Heart left ventricle (tissue), 16 donors: ENCODE measurements around the gene STH. TPM values are rescaled to one million over a fixed set of nuclear protein-coding genes. Genes with fewer than 3 reads are reported as not detected.

Experiments
- ATAC-seq, 4 donors: fragments of 200-7000 bp; cut with Tn5 transposase; one replicate each; pipeline ENCODE4 v1.9.1; 2020 to 2022; ENCODE audit warnings: moderate library complexity in 4 of 4, mild to moderate bottlenecking in 3 of 4, moderate number of reproducible peaks in 1 of 4
- DNase-seq, 5 donors: peaks; one replicate each; pipeline ENCODE4 v3.0.0-alpha.2; 2020
- H3K27ac ChIP-seq, 12 donors: fragments of 200-600 bp; sonication (generic) in 4 of 12; one replicate each; pipeline versions ENCODE4 v1.5.0 to v1.8.0; 2016 to 2022; ENCODE audit warnings: mild to moderate bottlenecking in 2 of 12
- H3K27me3 ChIP-seq, 9 donors: fragments of 200-600 bp; sonication (generic) in 2 of 9; one replicate each; pipeline versions ENCODE4 v1.5.1 to v1.8.0; 2016 to 2022; ENCODE audit warnings: mild to moderate bottlenecking in 3 of 9
- H3K36me3 ChIP-seq, 9 donors: fragments of 200-600 bp; sonication (generic) in 2 of 9; one replicate each; pipeline versions ENCODE4 v1.5.0 to v1.8.0; 2018 to 2022; ENCODE audit warnings: mild to moderate bottlenecking in 2 of 9
- H3K4me1 ChIP-seq, 12 donors: fragments of 200-600 bp; sonication (generic) in 4 of 12; one replicate each; pipeline versions ENCODE4 v1.5.0 to v1.8.0; 2016 to 2022; ENCODE audit warnings: mild to moderate bottlenecking in 3 of 12
- H3K4me3 ChIP-seq, 12 donors: fragments of 200-600 bp; sonication (generic) in 4 of 12; one replicate each; pipeline versions ENCODE4 v1.5.0 to v1.8.0; 2017 to 2022; ENCODE audit warnings: mild to moderate bottlenecking in 9 of 12, moderate library complexity in 4 of 12
- H3K9me3 ChIP-seq, 12 donors: fragments of 200-600 bp; sonication (generic) in 4 of 12; one replicate each; pipeline versions ENCODE4 v1.5.0 to v1.8.0; 2016 to 2022; ENCODE audit warnings: mild to moderate bottlenecking in 1 of 12
- POLR2A ChIP-seq, 2 donors: fragments of 450-650 bp; IDR thresholded peaks; one replicate each; pipeline ENCODE4 v1.6.1; 2017; ENCODE audit warnings: antibody characterized with exemption in 2 of 2, mild to moderate bottlenecking in 2 of 2, moderate library complexity in 2 of 2
- WGBS, 4 donors: extraction: QIAGEN DNeasy Blood & Tissue Kit in 2 of 4; methylation state at CpG; one replicate each; pipeline versions ENCODE4 v1.1.5 to v1.1.7; 2013 to 2018; 5-methylcytosine and 5-hydroxymethylcytosine counted together
- intact Hi-C, 10 donors: fragments of 100-400 bp; cut with DNase I; formaldehyde crosslinking; loops; one replicate each; pipeline versions ENCODE4 v1.11.1 to v1.14.2; 2022
- polyA plus RNA-seq, 2 donors: library from polyadenylated mRNA; stranded (reverse); fragments of 200-250 nt; gene quantifications; one replicate each; pipeline ENCODE4 v1.2.3, GENCODE V29; 2013
- total RNA-seq, 9 donors: library from RNA; depleted of rRNA in 2 of 9; stranded (reverse); fragments of >200 nt in 2 of 9; fragmentation: NEBNext Ultra II Directional in 3 of 9; extraction: Animal tissue kit (Norgen Biotek cat#: 25700) in 3 of 9; gene quantifications; one replicate each; pipeline versions ENCODE4 v1.1.0 to v1.2.4, GENCODE V29; 2016 to 2023
- TF ChIP-seq, protein P1 (sequence below), 12 donors: fragments of 200-600 bp; sonication (generic) in 4 of 12; IDR thresholded peaks; one replicate each; pipeline versions ENCODE4 v1.5.0 to v1.8.0; 2018 to 2022; ENCODE audit warnings: antibody characterized with exemption in 12 of 12, mild to moderate bottlenecking in 5 of 12
- donor health status: ischemic (EF 13 %, LVEDD 7.1; RV severe dilation, severe dysfunction).
- donor health status: healthy with polysubstance abuse.
- donor health status: DM: no; HTN: yes; CAD: no.
- donor health status: DM: no; HTN: no; CAD: no.
- donor health status: ischemic (EF 25% LVEDD 6.9; RV normal size, moderate dysfunction).
- donor health status: ischemic (EF 25% LVEDD 5.7; RV mildly dilated, moderate dysfunction).
- donor health status: healthy.
- donor health status: DM: yes; HTN: yes; CAD: no.
- donor health status: ischemic (EF 35%, LVEDD 5.7; RV mildly dilated, moderate dysfunction).
- donor health status: nonischemic (EF 11% LVEDD 7.7; RV severe dilation, severe dysfunction).
- donor health status: DM: yes; HTN: yes; CAD: no.
- donor health status: PGD.
- donor health status: ischemic (EF 29% LVEDD 5.4; RV normal size, mild dysfunction).
- donor health status: nonischemic (EF 23%, LVEDD 6.1; RV moderate dilation, normal function).

STH gene
- total and polyA plus RNA-seq, 11 donors, result 0.56 to 1.6 TPM; not detected in 9

DNA sequence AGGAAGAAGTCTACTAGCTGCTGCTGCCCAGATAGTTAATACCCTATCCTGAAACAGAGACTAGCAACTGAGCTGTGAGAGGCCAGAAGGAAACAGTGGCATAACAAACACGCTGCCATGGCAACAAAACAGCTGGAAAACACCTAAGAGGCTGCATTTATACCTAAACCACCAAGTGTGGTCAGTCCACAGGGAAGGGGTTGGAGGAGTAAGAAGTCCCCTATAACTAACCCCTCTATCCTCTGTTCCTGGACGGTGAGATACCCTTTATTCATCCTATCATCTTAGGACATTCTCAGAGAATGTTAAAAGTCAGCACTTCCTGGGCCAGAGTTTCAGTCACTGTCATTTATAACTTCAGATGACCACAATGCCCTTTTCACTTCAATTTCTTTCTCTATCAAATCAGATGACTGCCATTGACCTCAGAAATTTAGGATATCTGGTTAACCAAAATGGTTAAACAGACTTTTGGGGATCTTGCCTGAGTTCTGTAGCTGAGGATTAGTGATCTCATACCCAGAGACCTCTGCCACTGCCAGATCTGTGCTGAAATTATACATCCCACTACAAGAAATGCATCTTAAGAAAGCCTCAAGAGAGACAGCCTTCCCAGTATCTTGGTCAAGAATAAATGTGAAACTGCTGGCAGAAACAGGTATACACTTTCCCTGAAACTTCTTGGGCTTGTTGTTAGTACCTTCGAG is 36.2 kb downstream of the STH start:
- Histone ChIP-seq H3K9me3 (no peaks in the 10 kb centered on the region), H3K27me3 (no peaks in the 10 kb centered on the region), H3K36me3 (peaks cover 0 to 100% (median 97%) of the 10 kb centered on the region in 9 donors), H3K4me1 (peaks cover 0 to 22% (median 4%) of the 10 kb centered on the region in 12 donors), H3K4me3 (no peak overlapping the region), H3K27ac (no peak overlapping the region)
- no peak for ATAC-seq
- no peak for DNase-seq
- intact Hi-C loops, result loop anchor here in 1 of 10 donors (10.0 kb wide), 1 partner anchor 60 kb away; no protein-coding TSS in a partner anchor
- no peak for TF ChIP-seq POLR2A (IDR thresholded peaks at IDR 0.05)
- TF ChIP-seq, protein P1, sequence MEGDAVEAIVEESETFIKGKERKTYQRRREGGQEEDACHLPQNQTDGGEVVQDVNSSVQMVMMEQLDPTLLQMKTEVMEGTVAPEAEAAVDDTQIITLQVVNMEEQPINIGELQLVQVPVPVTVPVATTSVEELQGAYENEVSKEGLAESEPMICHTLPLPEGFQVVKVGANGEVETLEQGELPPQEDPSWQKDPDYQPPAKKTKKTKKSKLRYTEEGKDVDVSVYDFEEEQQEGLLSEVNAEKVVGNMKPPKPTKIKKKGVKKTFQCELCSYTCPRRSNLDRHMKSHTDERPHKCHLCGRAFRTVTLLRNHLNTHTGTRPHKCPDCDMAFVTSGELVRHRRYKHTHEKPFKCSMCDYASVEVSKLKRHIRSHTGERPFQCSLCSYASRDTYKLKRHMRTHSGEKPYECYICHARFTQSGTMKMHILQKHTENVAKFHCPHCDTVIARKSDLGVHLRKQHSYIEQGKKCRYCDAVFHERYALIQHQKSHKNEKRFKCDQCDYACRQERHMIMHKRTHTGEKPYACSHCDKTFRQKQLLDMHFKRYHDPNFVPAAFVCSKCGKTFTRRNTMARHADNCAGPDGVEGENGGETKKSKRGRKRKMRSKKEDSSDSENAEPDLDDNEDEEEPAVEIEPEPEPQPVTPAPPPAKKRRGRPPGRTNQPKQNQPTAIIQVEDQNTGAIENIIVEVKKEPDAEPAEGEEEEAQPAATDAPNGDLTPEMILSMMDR (IDR thresholded peaks at IDR 0.05), result no peak
- 82 to 84% (median 83%) methylated on average over 3 of the region's 3 CpGs for WGBS, 4 donors

DNA sequence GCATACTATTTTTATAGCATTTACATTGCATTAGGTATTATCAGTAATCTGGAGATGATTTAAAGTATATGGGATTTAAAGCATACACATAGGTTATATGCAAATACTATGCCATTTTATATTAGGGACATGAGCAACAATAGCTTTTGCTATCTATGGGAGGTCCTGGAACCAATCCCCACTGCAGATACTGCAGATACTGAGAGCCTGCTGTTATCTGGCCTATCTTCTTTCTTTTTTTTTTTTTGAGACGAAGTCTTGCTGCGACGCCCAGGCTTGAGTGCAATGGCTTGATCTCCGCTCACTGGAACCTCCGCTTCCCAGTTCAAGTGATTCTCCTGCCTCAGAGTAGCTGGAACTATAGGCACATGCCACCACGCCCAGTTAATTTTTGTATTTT is 37.4 kb downstream of the STH start:
- no peaks in the 10 kb centered on the region for H3K9me3 ChIP-seq
- intact Hi-C loops, result loop anchor here in 1 of 10 donors (10.0 kb wide), 1 partner anchor 62 kb away; no protein-coding TSS in a partner anchor
- H3K36me3 ChIP-seq, result peaks cover 0 to 100% (median 85%) of the 10 kb centered on the region in 9 donors
- WGBS, 4 donors, result 92 to 93% (median 93%) methylated on average over 6 of the region's 6 CpGs
- H3K27ac ChIP-seq, result no peak overlapping the region
- no peak for TF ChIP-seq POLR2A (IDR thresholded peaks at IDR 0.05)
- TF ChIP-seq, protein P1 (IDR thresholded peaks at IDR 0.05), result no peak
- ATAC-seq (no peak), DNase-seq (no peak)
- H3K4me3 ChIP-seq, result no peak overlapping the region
- H3K4me1 ChIP-seq, result peaks cover 0 to 24% (median 4%) of the 10 kb centered on the region in 12 donors
- H3K27me3 ChIP-seq, result no peaks in the 10 kb centered on the region

DNA sequence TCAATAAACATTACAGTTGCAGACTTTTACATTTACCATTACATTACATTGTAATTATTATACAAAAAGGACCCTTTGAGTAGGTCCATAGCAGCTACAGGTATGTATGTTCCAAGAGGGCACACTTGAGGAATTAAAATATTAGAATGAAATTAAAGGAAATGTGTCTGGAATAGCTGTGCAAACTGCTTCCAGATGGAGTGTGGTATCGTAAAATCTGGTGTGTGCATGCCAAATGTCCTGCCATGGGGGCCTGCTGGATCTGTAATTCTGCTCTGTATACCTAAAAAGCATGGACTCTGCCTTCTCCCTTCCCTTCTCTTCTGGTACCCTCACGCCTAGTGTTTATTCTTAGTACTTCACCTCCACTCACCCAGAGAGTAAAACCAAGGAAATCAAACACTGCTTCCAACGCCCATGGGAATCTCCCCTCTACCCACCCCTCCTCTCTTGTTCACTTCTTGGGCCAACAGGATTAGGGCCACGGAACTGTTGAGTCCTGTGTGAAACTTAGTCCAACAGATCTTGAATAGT is 38.7 kb downstream of the STH start:
- Histone ChIP-seq H3K27me3 (no peaks in the 10 kb centered on the region), H3K36me3 (peaks cover 0 to 98% (median 78%) of the 10 kb centered on the region in 9 donors), H3K4me1 (peaks cover 0 to 24% (median 4%) of the 10 kb centered on the region in 12 donors), H3K27ac (no peak overlapping the region), H3K4me3 (no peak overlapping the region), H3K9me3 (no peaks in the 10 kb centered on the region)
- WGBS, 4 donors, result 76 to 85% (median 81%) methylated on average over 4 of the region's 4 CpGs
- no peak for TF ChIP-seq POLR2A (IDR thresholded peaks at IDR 0.05)
- TF ChIP-seq, protein P1 (IDR thresholded peaks at IDR 0.05), result no peak
- DNase-seq (no peak), ATAC-seq (no peak)
- intact Hi-C loops, result loop anchor here in 1 of 10 donors (10.0 kb wide), 1 partner anchor 63 kb away; no protein-coding TSS in a partner anchor

DNA sequence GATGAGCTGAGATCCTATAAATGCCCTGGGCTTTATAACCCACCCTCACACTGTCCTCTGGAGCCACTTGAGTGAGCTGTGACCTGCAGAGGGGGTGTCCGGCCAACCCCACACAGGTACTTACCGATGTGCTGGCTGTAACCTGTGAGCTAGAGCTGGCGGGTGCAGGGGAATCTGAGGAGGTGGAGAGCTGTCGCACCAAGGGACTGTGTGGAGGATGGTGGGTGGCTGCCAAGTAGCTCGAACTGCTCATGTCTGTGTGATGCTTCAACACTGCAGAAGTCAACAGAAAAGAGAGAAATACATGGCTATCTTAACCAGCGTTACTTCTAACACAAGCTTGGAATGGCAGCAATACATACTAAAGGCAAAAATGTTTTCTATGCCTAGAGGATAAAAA is 39.4 kb downstream of the STH start:
- no peak for TF ChIP-seq POLR2A (IDR thresholded peaks at IDR 0.05)
- TF ChIP-seq, protein P1 (IDR thresholded peaks at IDR 0.05), result no peak
- H3K36me3 ChIP-seq, result peaks cover 0 to 98% (median 78%) of the 10 kb centered on the region in 9 donors
- H3K9me3 ChIP-seq, result no peaks in the 10 kb centered on the region
- peak overlapping the region in 1 of 12 donors; percentile 22 for H3K27ac ChIP-seq
- ATAC-seq (peak in 2 of 4 donors; percentile 4 to 31), DNase-seq (no peak)
- no peak overlapping the region for H3K4me3 ChIP-seq
- intact Hi-C loops, result loop anchor here in 1 of 10 donors (10.0 kb wide), 1 partner anchor 64 kb away; no protein-coding TSS in a partner anchor
- H3K4me1 ChIP-seq, result peaks cover 0 to 25% (median 6%) of the 10 kb centered on the region in 12 donors
- no peaks in the 10 kb centered on the region for H3K27me3 ChIP-seq
- 85 to 91% (median 86%) methylated on average over 6 of the region's 6 CpGs for WGBS, 4 donors
